HG02610 (cell line): ENCODE data around the gene USP25.
A peak's percentile ranks its signal among the peaks of the same experiment; 100 is the strongest.
"Not testable (repeated sequence)": the region's sequence is repeated elsewhere in the genome, so short reads cannot be mapped to it uniquely, and the experiment has no call there.

Experiments used
- ATAC-seq: cut with Tn5 transposase; IDR thresholded peaks from one replicate; pipeline ENCODE4 v1.9.1; 2021; ENCODE audit warnings: mild to moderate bottlenecking, moderate library complexity; ENCODE audit not compliant: unreplicated experiment

Gene USP25

DNA sequence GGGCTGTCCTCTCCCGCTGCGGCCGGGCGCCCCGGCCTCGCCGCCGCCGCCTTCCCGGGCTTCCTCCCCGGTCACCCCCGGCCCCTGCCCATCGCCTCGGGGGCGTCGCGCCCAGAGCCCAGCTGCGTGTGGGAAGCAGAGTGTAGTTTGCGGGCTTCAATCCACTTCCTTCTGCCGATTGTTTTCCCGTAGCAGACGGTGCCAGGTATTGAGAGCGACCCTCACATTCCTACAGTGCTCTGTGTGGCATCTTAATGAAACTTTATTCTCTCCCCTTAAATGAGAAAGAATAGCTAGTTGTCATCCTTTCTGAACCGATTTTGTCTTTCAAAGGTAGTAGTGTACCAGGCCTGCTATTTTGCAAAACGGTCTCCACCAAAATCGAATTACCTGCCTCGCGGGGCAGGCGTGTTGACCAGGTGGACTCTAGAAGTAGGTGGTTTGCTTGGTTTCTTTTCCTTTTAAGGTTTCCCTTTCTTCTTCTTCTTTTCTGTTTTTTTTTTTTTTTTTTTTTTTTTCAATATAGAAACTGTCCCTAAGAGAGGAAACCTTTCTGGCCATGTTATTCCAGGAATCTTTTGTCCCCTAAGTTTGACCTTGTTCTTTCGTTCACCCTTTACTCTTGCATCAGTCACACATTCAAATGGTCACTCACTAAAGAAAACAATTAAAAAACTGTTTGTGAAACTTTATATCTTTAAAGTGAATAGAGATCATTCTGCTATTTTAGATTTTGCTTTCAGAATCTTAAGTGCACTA is 881 bp downstream of the USP25 start:
- ATAC-seq, result no peak

- no peak for ATAC-seq
Observed at GRCh38 chr21:15731243-15731613, 1.4 kb downstream of the USP25 start.

GRCh38 chr21:15732290-15732995 is 2.7 kb downstream of the USP25 start:
- peak; percentile 54 for ATAC-seq

- ATAC-seq, result no peak
Observed at GRCh38 chr21:15732996-15733329, 3.2 kb downstream of the USP25 start.

DNA sequence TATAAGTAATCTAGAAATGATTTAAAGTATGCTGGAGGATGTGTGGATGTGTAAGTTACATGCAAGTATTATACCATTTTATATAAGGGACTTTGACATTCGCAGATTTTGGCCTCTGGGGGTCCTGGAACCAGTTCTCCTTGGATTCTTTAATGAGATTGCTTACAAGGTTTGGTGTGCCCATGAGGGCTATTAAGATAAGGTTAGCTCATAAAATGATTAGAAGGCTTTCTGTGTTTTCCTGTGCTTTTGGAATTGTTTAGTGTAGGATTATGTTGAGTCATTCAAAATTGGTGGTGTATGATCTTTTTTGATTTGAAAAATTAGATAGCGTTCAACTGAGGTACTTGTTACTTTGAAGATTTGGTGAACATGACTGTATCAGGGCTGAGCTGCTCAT is 5.6 kb downstream of the USP25 start:
- ATAC-seq, result no peak

GRCh38 chr21:15735931-15736330 is 6.1 kb downstream of the USP25 start:
- ATAC-seq, result not testable (repeated sequence)

- ATAC-seq, result not testable (repeated sequence)
Observed at GRCh38 chr21:15738779-15739178, 9.0 kb downstream of the USP25 start.

DNA sequence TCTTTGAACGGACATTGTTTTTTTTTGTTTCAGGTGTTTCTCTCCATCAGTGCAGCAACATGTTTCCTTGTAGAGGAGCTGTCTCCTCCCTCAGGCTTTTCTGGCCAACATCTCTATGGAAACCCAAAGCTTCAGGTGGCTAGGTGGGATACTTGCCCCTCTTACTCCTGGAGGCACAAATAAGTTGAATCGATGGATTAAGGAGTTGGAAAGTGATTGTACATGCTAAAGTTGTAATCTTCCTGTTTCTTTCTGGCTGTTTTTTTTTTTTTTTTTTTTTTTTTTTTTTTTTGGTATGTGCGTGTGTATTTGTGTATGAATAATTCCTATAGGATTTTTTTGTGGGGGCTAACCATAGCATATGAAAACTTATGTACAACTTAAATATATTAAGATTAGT is 10.6 kb downstream of the USP25 start:
- no peak for ATAC-seq

- no peak for ATAC-seq
Observed at GRCh38 chr21:15741510-15741909, 11.7 kb downstream of the USP25 start.

DNA sequence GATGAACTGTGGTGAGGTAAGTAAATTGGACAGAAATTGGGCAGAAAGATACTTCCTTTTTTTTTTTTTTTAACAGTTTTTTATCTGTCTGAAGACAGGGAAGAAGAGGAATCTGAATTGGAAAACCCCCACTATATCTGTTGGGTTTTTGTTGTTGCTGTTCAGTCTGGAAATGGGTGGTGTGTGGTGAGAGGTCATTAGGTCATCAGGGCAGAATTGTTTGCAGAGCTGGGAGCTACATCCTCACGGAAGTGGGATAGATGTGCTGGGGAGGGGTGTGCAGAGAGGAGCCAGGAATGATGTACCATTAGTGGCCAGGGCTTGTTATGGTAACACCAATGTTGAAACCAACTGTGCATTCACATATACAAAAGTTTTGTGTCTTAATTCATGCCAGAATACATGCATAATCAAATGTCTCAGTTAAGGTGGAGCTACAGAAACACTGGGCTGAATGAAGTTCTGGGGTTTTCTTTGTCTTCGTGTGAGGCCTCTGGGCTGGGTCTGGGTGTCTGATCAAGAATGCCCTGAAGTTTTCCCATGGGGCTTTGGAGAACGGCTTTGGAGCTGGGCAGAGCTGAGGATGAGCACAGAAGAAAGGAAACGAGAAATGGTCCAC is 12.4 kb downstream of the USP25 start:
- no peak for ATAC-seq

GRCh38 chr21:15742694-15743093 is 12.9 kb downstream of the USP25 start:
- ATAC-seq, result no peak

DNA sequence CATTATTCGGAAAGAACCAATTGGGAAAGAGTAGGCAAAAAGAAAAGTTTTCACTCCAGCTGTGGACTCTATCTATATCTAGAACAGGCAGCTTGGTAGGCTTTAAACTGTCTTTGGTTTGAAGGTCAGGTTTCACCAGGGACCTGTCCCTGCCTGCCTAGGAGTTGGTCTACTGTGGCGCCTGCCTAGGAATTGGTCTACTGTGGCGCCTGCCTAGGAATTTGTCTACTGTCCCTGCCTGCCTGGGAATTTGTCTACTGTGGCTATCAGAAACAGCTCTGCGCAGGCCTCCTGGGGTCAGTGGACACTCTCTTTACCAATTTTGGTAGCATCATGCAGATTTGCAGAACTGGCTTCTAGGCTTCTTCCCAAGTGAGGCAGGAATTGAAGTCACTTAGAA is 13.8 kb downstream of the USP25 start:
- no peak for ATAC-seq

DNA sequence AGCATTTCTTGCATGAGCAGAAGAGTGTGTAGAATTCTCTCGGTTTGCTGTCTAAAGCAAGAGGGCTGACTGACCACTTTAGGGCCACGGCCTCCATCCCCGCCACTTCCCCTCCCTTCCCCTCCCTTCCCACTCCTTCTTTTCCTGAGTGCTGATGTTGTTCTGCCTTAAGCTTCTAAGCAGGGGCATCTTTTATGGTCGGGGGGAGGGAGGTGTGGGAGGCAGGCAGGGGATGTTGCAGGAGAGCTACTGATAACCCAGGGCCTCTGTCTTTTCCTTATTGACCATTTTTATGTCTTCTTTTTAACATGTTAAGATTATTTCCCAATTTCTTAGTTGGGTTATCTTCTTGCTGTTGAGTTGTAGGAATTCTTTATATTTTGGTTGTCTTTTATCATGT is 15.1 kb downstream of the USP25 start:
- ATAC-seq, result no peak

- ATAC-seq, result no peak
Observed at GRCh38 chr21:15748586-15748985, 18.8 kb downstream of the USP25 start.

DNA sequence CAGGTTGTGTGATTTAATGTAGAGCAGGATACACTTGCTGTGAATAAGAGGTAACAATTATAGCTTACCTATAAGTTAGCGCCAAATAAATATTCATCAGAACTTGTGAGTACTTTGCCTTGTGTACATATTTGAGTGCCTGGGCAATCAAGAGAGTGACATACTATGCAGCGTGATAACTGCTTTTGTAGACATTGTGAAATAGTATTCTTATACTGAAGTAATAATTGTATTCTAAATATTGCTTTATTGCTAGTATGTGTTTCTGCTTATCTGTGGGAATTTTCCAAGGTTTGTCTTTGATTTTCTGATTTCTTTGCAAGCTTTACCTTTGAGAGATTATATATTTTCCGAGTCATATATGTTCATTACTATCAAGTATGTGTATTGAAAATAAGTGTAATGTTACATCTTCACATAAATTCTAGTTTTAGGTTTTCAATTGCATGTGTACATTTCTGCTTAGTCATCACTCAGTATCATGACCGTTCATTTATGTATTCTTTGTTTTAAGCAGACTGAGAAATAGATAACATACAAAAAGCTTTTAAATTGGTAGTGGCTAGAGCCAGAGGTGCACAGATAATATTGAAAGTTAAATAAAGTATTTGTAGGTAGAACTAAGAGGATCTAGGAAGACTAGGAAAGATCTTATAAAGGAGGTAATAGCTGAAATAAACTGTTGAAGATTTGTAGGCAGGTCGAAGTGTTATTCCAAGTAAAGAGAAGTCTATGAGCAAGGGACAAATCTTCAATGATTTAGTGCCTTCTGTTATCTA is 19.5 kb downstream of the USP25 start:
- no peak for ATAC-seq

DNA sequence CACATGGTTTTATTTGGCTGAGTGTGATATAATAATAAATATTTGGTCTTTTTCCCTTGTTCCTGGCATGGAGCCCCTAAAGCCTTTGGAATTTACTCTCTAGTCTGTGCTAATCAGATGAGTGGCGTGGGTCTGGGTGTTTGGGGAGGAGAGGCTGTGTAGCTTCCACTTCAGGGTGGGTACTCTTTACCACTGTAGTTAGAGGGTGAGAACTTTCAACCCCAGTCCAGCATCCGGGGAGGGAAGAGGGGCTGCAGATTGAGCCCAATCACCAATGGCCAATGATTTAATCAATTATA is 20.0 kb downstream of the USP25 start:
- no peak for ATAC-seq

DNA sequence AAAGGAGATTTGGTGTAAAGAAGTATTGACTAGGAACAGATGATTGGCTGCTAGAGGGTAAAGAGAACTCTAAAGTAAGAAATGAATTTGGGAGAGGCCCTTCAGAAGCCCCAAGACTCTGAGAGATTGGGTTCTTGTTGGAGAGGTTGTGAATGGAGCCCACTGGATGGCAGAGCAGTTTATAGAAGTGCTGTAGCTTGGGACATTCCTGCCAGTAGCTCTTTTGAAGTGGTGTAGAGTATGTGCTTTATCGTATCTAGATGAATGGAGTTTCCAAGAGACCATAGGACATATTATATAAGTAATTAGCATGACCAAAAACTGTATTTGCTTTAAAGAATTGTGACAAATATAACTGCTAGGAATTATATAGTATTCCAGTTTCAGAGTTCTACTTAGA is 21.3 kb downstream of the USP25 start:
- ATAC-seq, result no peak

DNA sequence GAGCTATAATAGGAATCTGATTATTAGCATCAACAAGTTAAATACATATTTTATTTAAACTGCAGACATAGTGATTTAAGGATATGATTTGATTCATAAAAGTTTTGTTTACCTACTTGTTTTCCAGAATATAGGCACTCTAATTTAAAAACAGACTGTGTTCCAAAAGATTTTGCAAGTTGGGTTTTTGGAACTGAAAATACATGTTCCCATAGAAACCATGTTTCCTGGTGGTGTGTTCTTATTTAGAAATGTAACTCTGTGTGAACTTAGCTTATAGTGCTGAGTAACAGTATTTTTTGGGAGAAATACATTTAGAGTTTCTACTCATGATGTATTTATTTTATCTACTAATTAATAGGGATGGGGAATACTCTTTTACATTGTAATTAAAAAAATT is 21.8 kb downstream of the USP25 start:
- ATAC-seq, result no peak

DNA sequence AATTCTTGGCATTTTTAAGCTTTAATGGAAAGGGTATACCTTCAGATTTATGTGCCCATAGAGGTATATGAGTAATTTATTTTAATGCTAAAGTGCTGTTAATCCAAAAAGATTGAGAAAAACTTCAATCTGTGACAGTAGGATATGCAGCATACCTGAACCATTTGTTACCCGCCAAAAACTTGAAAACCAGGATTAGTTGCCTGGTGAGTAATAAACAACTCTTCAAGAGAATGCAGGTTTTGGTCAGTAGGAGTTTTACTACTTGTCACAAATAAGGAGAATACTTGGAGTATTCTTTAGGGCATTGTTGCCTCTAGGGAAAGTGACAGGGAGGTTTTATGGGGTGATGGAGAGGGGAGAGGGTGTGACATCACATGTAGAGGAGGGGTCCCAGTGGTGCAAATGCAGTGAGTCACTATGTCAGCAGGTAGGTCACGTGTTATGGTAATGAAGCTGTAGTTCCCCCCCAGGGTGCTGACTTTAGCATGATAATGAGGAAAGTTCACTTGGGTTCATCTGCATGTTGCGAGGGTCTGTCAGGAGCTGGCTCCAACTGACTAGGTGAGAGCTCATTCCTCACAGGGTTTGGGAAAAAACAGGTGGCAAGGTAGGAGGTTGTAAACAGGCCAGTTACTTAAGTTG is 23.1 kb downstream of the USP25 start:
- ATAC-seq, result no peak

GRCh38 chr21:15753741-15754140 is 24.0 kb downstream of the USP25 start:
- no peak for ATAC-seq

DNA sequence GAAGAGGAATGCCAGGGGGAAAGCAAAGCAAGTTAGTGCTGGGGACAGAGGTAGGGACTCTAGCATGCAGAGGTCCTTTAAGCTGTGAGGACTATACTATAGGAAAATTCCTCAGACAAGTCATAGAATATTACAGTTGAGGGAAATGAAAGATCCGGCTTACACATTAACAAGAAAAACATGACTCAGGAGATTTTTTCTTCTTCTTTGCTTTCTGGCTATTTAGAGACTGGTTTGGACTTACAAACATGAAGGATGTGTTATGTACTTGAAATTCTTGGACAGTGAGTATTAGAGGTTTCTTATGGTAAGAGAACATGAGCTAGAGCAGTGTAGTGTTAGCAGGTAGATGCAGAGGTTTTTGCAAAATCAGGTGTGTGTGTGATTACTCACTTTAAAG is 24.9 kb downstream of the USP25 start:
- ATAC-seq, result no peak
